ENCODE results near the gene SLC24A3. TPM values are rescaled to one million over a fixed set of nuclear protein-coding genes. Genes with fewer than 3 reads are reported as not detected.

The SLC24A3 gene
- polyA plus RNA-seq, 1 donor: 22.8 TPM

- no peak for DNase-seq (ENCODE audit: low read depth)
Observed at GRCh38 chr20:19382386-19383340, 170.2 kb downstream of the SLC24A3 start.

GRCh38 chr20:19384940-19385339 is 172.5 kb downstream of the SLC24A3 start:
- DNase-seq (ENCODE audit: low read depth): no peak

GRCh38 chr20:19387251-19387650 is 174.8 kb downstream of the SLC24A3 start:
- DNase-seq (ENCODE audit: low read depth): no peak

- no peak for DNase-seq (ENCODE audit: low read depth)
Observed at GRCh38 chr20:19392344-19393130, 180.1 kb downstream of the SLC24A3 start.

GRCh38 chr20:19396460-19397081 is 184.1 kb downstream of the SLC24A3 start:
- DNase-seq (ENCODE audit: low read depth): no peak

DNA sequence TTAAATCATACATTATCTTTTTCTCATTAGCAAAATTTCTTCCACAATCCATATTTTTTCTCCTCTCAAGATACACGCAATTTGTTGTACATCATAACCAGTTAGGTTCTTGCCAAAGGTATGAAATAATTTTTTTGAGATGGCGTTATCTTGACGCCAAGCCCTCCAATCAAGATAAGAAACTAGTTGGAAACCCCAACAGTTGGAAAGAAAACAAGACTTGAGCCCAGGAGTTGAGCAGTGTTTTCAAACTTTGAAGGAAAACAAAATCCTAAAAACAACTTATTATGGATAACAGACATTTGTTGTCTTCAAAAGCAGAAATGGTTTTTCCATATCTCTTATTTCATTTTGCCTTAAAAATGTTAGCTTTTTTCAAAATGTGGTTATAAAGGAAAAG is 184.8 kb downstream of the SLC24A3 start:
- no peak for DNase-seq (ENCODE audit: low read depth)

GRCh38 chr20:19397666-19398065 is 185.2 kb downstream of the SLC24A3 start:
- no peak for DNase-seq (ENCODE audit: low read depth)

GRCh38 chr20:19401096-19401495 is 188.7 kb downstream of the SLC24A3 start:
- no peak for DNase-seq (ENCODE audit: low read depth)

DNA sequence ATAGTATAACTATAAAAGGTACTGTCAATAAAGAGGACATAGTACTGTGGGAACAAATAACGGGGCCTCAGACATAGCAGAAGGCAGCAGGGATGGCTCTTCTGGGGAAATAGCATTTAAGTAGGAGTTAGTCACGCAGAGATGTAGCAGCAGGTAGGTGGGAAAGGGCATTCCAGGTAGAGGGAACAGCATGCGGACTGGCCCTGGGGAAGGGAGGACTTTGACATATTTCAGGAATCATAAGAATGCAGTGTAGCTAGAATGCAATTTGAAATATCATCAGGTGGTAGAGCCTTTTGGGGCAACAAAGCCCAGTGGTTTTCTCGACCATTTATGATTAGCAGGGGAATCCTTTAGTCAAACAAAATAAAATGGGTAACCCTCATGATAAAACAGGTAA is 191.1 kb downstream of the SLC24A3 start:
- DNase-seq (ENCODE audit: low read depth): no peak

DNA sequence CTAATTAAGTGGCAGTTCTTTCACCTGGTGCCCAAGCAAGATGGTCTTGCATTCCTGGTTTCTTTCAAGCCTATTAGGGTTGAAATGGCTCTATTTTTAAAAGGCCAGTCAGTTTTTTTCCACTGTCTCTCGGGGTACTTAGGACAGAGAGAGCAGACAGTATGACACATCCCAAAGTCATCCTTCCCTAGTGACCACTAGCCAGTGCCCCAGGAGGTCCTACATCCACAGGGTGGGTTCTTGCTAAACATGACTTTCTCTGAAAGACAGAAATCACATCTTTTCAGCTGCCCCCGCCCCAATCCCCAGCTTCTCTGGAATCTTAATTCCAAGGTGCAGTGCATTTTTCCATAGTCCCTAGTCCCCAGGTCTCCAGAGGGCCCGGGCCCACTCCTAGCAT is 192.4 kb downstream of the SLC24A3 start:
- no peak for DNase-seq (ENCODE audit: low read depth)

DNA sequence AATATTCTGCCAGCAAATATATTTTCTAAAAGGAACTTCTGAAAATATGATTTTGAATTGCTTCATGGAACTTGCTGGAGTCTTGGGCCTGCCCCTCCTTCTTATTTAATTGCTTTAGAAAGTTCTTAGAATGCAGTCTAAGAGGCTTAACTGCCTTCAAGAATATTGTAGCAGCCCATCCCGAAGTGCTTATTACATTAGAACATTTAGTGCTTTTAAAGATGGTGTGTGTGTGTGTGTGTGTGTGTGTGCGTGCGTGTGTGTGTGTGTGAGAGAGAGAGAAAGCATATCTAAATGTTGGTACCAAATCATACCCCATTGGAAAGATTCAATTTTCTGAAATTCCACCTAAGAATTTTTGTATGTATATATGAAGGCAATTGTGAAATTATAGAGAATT is 193.5 kb downstream of the SLC24A3 start:
- no peak for DNase-seq (ENCODE audit: low read depth)

- DNase-seq (ENCODE audit: low read depth): no peak
Observed at GRCh38 chr20:19406381-19406780, 193.9 kb downstream of the SLC24A3 start.

DNA sequence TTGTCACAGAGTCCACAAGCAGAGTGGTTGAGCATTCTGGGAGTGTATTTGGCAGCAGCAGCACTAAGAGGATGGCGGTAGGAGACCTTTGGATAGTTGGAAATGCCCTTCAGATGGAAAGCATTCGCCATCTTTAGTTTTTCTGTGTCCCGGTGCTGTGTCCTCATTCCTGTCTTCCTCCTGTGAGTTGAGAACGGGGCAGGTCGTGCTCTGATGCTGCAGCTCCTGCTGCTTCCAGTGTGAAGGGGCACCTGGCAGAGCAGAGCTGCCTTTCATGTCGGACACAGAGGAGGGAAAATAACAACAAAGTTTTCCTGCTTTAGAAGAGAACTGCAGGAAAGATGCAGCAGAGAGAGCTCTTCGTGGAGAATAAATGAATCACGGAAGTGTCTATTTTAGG is 194.8 kb downstream of the SLC24A3 start:
- no peak for DNase-seq (ENCODE audit: low read depth)

DNA sequence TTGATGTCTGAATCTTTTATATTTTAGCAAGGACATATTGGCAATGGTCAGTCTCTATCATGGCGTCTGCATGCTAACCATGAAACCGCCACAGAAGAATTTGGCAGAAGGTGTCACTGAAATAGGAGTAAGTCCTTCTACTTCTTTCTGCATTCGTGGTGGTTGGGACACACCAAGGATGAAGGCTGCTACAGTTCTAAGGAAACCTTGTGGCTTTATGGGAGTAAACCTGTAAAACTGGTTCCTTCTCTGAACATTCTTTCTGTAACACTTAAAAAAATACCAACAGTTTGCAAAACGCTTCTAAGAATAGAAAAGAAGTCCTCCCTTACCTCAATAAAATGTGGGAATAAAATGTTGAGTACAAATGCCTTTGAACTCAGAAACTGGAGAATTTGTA is 195.3 kb downstream of the SLC24A3 start:
- DNase-seq (ENCODE audit: low read depth): no peak

- DNase-seq (ENCODE audit: low read depth): no peak
Observed at GRCh38 chr20:19408971-19409370, 196.5 kb downstream of the SLC24A3 start.

DNA sequence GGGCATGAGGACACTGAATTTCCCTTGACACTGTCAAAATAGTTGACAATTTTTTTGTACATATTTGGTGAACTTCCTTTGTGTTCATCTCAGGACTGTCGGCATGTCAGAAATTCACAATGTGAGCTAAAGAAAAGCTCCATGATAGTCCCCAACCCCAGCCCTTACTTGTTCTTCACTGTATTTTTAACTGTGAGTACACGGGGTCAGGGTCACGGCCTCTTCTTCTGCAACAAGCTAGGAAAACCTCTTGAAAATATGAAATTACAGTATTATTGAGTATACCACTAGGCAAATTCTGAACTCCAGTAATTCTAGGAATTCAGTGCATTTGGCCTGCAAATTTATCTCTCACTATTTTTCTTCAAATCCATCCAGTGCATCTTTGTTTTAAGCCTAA is 199.4 kb downstream of the SLC24A3 start:
- DNase-seq (ENCODE audit: low read depth): no peak

GRCh38 chr20:19412254-19412653 is 199.8 kb downstream of the SLC24A3 start:
- no peak for DNase-seq (ENCODE audit: low read depth)

- no peak for DNase-seq (ENCODE audit: low read depth)
Observed at GRCh38 chr20:19414600-19414999, 202.2 kb downstream of the SLC24A3 start.

GRCh38 chr20:19415786-19416185 is 203.3 kb downstream of the SLC24A3 start:
- no peak for DNase-seq (ENCODE audit: low read depth)

GRCh38 chr20:19416627-19417026 is 204.2 kb downstream of the SLC24A3 start:
- DNase-seq (ENCODE audit: low read depth): no peak

GRCh38 chr20:19419396-19419795 is 207.0 kb downstream of the SLC24A3 start:
- no peak for DNase-seq (ENCODE audit: low read depth)
